ENCODE data around the gene ZNF367. TPM values are rescaled to one million over a fixed set of nuclear protein-coding genes. Genes with fewer than 3 reads are reported as not detected.
"Not testable (repeated sequence)": the region's sequence is repeated elsewhere in the genome, so short reads cannot be mapped to it uniquely, and the experiment has no call there.

The ZNF367 gene
- total RNA-seq, 2 donors from 2014 or later: 0.75 to 1.2 TPM

- Histone ChIP-seq H3K9me3 (no peaks in the 10 kb centered on the region), H3K4me1 (peaks cover 0 to 33% of the 10 kb centered on the region in 2 donors), H3K36me3 (no peaks in the 10 kb centered on the region), H3K27ac (no peak overlapping the region), H3K4me3 (no peak overlapping the region), H3K27me3 (no peaks in the 10 kb centered on the region)
- DNase-seq (ENCODE audit: low spot score): no peak
- TF ChIP-seq CTCF (IDR thresholded peaks at IDR 0.05): no peak
These were observed 38.7 kb downstream of the ZNF367 start for GRCh38 chr9:96379461-96379860.

- no peaks in the 10 kb centered on the region for H3K9me3 ChIP-seq
- H3K36me3 ChIP-seq: no peaks in the 10 kb centered on the region
- no peak overlapping the region for H3K4me3 ChIP-seq
- DNase-seq (ENCODE audit: low spot score): no peak
- peaks cover 0 to 33% of the 10 kb centered on the region in 2 donors for H3K4me1 ChIP-seq
- H3K27me3 ChIP-seq: no peaks in the 10 kb centered on the region
- TF ChIP-seq CTCF (IDR thresholded peaks at IDR 0.05): no peak
- peak overlapping the region in 1 of 2 donors; percentile 70 for H3K27ac ChIP-seq
These were observed 40.0 kb downstream of the ZNF367 start for GRCh38 chr9:96378187-96378586.

- TF ChIP-seq CTCF (IDR thresholded peaks at IDR 0.05): no peak
- no peaks in the 10 kb centered on the region for H3K9me3 ChIP-seq
- no peak for DNase-seq (ENCODE audit: low spot score)
These were observed 41.0 kb downstream of the ZNF367 start for GRCh38 chr9:96376891-96377874.

GRCh38 chr9:96375507-96375906 is 42.7 kb downstream of the ZNF367 start:
- not testable (repeated sequence) for H3K27me3 ChIP-seq; DNase-seq (ENCODE audit: low spot score); H3K36me3 ChIP-seq; H3K4me3 ChIP-seq; H3K27ac ChIP-seq; H3K9me3 ChIP-seq
- H3K4me1 ChIP-seq: peaks cover 0 to 15% of the 10 kb centered on the region in 2 donors

More at GRCh38 chr9:96376891-96377874, 41.0 kb downstream of the ZNF367 start:
- Histone ChIP-seq H3K4me1 (peaks cover 0 to 25% of the 10 kb centered on the region in 2 donors), H3K27ac (peak overlapping the region; percentile 29 to 70), H3K27me3 (no peaks in the 10 kb centered on the region), H3K36me3 (no peaks in the 10 kb centered on the region), H3K4me3 (no peak overlapping the region)

- no peaks in the 10 kb centered on the region for H3K27me3 ChIP-seq
- H3K27ac ChIP-seq: no peak overlapping the region
- no peak for DNase-seq (ENCODE audit: low spot score)
- no peaks in the 10 kb centered on the region for H3K9me3 ChIP-seq
- peaks cover 28% of the 10 kb centered on the region for H3K36me3 ChIP-seq
- H3K4me3 ChIP-seq: no peak overlapping the region
- no peak for TF ChIP-seq CTCF (IDR thresholded peaks at IDR 0.05)
- H3K4me1 ChIP-seq: no peaks in the 10 kb centered on the region
These were observed 50.2 kb downstream of the ZNF367 start for GRCh38 chr9:96367943-96368342.

- Histone ChIP-seq H3K36me3 (peaks cover 48% of the 10 kb centered on the region), H3K4me3 (no peak overlapping the region), H3K27ac (no peak overlapping the region), H3K9me3 (no peaks in the 10 kb centered on the region), H3K27me3 (no peaks in the 10 kb centered on the region), H3K4me1 (no peaks in the 10 kb centered on the region)
- no peak for TF ChIP-seq CTCF (IDR thresholded peaks at IDR 0.05)
- DNase-seq (ENCODE audit: low spot score): no peak
These were observed 54.8 kb downstream of the ZNF367 start for GRCh38 chr9:96363175-96363967.

- H3K4me1 ChIP-seq; H3K4me3 ChIP-seq; H3K9me3 ChIP-seq; H3K27me3 ChIP-seq; DNase-seq (ENCODE audit: low spot score); H3K27ac ChIP-seq: not testable (repeated sequence)
- H3K36me3 ChIP-seq: peaks cover 45% of the 10 kb centered on the region
These were observed 56.1 kb downstream of the ZNF367 start for GRCh38 chr9:96362119-96362518.

All from right atrium auricular region (tissue), 2 donors.